ENCODE measurements around the gene PLBD1. TPM values are rescaled to one million over a fixed set of nuclear protein-coding genes. Genes with fewer than 3 reads are reported as not detected.
A peak's percentile ranks its signal among the peaks of the same experiment; 100 is the strongest.

The PLBD1 gene
- total RNA-seq, 2 experiments from 2014 or later = 0.95 to 1.3 TPM

GRCh38 chr12:14521822-14522221 is 45.9 kb downstream of the PLBD1 start:
- no peak for DNase-seq
- Histone ChIP-seq H3K27me3 (ENCODE audit: control insufficient read depth in 1 of 2, insufficient read depth in 2 of 2, low read length in 2 of 2) (no peaks in the 10 kb centered on the region), H3K4me3 (ENCODE audit: low read length) (no peak overlapping the region), H3K4me1 (ENCODE audit: insufficient read depth, low read length) (no peaks in the 10 kb centered on the region), H3K36me3 (ENCODE audit: insufficient read depth, low read length) (no peaks in the 10 kb centered on the region), H3K9me3 (ENCODE audit: control insufficient read depth in 1 of 2, insufficient read depth in 1 of 2, low read length in 2 of 2) (peaks cover 9 to 41% of the 10 kb centered on the region in 2 experiments), H3K27ac (ENCODE audit: low read depth in 1 of 2, low read length in 2 of 2) (no peak overlapping the region)
- no peak for TF ChIP-seq CTCF (IDR thresholded peaks at IDR 0.05)
- peaks cover 4% of the 10 kb centered on the region for H3K36me3 Mint-ChIP-seq (ENCODE audit: low read depth)
- no peaks in the 10 kb centered on the region for H3K27me3 Mint-ChIP-seq
- peaks cover 18% of the 10 kb centered on the region for H3K9me3 Mint-ChIP-seq
- intact Hi-C loops (cut with DNase I, micrococcal nuclease) = no loop called here
- CTCF ChIA-PET = no interaction called here
- no peak overlapping the region for H3K4me3 Mint-ChIP-seq
- H3K27ac Mint-ChIP-seq = no peak overlapping the region
- POLR2A ChIA-PET = no interaction called here
- no peak for ATAC-seq (ENCODE audit: poor library complexity)
- no peaks in the 10 kb centered on the region for H3K4me1 Mint-ChIP-seq (ENCODE audit: low read depth)

- Histone ChIP-seq H3K4me3 (ENCODE audit: low read length) (no peak overlapping the region), H3K36me3 (ENCODE audit: insufficient read depth, low read length) (no peaks in the 10 kb centered on the region), H3K9me3 (ENCODE audit: control insufficient read depth in 1 of 2, insufficient read depth in 1 of 2, low read length in 2 of 2) (no peaks in the 10 kb centered on the region), H3K4me1 (ENCODE audit: insufficient read depth, low read length) (no peaks in the 10 kb centered on the region), H3K27me3 (ENCODE audit: control insufficient read depth in 1 of 2, insufficient read depth in 2 of 2, low read length in 2 of 2) (no peaks in the 10 kb centered on the region), H3K27ac (ENCODE audit: low read depth in 1 of 2, low read length in 2 of 2) (no peak overlapping the region)
- no peaks in the 10 kb centered on the region for H3K36me3 Mint-ChIP-seq (ENCODE audit: low read depth)
- H3K4me3 Mint-ChIP-seq = no peak overlapping the region
- DNase-seq = no peak
- no peak for TF ChIP-seq CTCF (IDR thresholded peaks at IDR 0.05)
- H3K9me3 Mint-ChIP-seq = peaks cover 2% of the 10 kb centered on the region
- H3K4me1 Mint-ChIP-seq (ENCODE audit: low read depth) = no peaks in the 10 kb centered on the region
- intact Hi-C loops (cut with DNase I, micrococcal nuclease) = no loop called here
- ATAC-seq (ENCODE audit: poor library complexity) = no peak
- CTCF ChIA-PET = interaction anchor here (1.8 kb wide), 2 partner anchors 11 to 14 kb away, joined by 4 read pairs; no protein-coding TSS in a partner anchor
- peaks cover 4% of the 10 kb centered on the region for H3K27me3 Mint-ChIP-seq
- no peak overlapping the region for H3K27ac Mint-ChIP-seq
- POLR2A ChIA-PET = no interaction called here
Measured at GRCh38 chr12:14514946-14515345, 52.7 kb downstream of the PLBD1 start.

- TF ChIP-seq CTCF (IDR thresholded peaks at IDR 0.05) = no peak
- Histone ChIP-seq H3K4me1 (ENCODE audit: insufficient read depth, low read length) (no peaks in the 10 kb centered on the region), H3K9me3 (ENCODE audit: control insufficient read depth in 1 of 2, insufficient read depth in 1 of 2, low read length in 2 of 2) (no peaks in the 10 kb centered on the region), H3K27ac (ENCODE audit: low read depth in 1 of 2, low read length in 2 of 2) (no peak overlapping the region), H3K4me3 (ENCODE audit: low read length) (no peak overlapping the region), H3K27me3 (ENCODE audit: control insufficient read depth in 1 of 2, insufficient read depth in 2 of 2, low read length in 2 of 2) (no peaks in the 10 kb centered on the region), H3K36me3 (ENCODE audit: insufficient read depth, low read length) (no peaks in the 10 kb centered on the region)
- H3K4me1 Mint-ChIP-seq (ENCODE audit: low read depth) = no peaks in the 10 kb centered on the region
- peak in 2 of 14 experiments; percentile 11 to 15 for DNase-seq
- no peak for ATAC-seq (ENCODE audit: poor library complexity)
- intact Hi-C loops (cut with DNase I, micrococcal nuclease) = no loop called here
- no peak overlapping the region for H3K4me3 Mint-ChIP-seq
- no peaks in the 10 kb centered on the region for H3K9me3 Mint-ChIP-seq
- POLR2A ChIA-PET = no interaction called here
- H3K27ac Mint-ChIP-seq = no peak overlapping the region
- no peaks in the 10 kb centered on the region for H3K36me3 Mint-ChIP-seq (ENCODE audit: low read depth)
- CTCF ChIA-PET = interaction anchor here (1.8 kb wide), 2 partner anchors 10 to 15 kb away, joined by 4 read pairs; no protein-coding TSS in a partner anchor
- H3K27me3 Mint-ChIP-seq = peaks cover 4% of the 10 kb centered on the region
Measured at GRCh38 chr12:14514154-14514842, 53.4 kb downstream of the PLBD1 start.

All from CD4-positive, alpha-beta T cell (primary cell).